SK-N-MC (cell line): Measurements from ENCODE around the gene CKAP2.

Experiments
- EZH2 ChIP-seq: fragments of 200-600 bp; sonication (generic); IDR thresholded peaks from one replicate; pipeline ENCODE4 v1.6.1; 2017; ENCODE audit warnings: antibody characterized with exemption
- FOXP2 ChIP-seq: optimal IDR thresholded peaks from 2 replicates; pipeline ENCODE3; 2011; ENCODE audit warnings: mild to moderate bottlenecking, moderate library complexity; ENCODE audit not compliant: insufficient read depth; ENCODE audit errors: extremely low read length, control extremely low read depth
- POLR2AphosphoS5 ChIP-seq: IDR thresholded peaks from 2 replicates; pipeline ENCODE4 v1.6.1; 2012; ENCODE audit warnings: mild to moderate bottlenecking, low read depth, low read length, borderline replicate concordance

DNA sequence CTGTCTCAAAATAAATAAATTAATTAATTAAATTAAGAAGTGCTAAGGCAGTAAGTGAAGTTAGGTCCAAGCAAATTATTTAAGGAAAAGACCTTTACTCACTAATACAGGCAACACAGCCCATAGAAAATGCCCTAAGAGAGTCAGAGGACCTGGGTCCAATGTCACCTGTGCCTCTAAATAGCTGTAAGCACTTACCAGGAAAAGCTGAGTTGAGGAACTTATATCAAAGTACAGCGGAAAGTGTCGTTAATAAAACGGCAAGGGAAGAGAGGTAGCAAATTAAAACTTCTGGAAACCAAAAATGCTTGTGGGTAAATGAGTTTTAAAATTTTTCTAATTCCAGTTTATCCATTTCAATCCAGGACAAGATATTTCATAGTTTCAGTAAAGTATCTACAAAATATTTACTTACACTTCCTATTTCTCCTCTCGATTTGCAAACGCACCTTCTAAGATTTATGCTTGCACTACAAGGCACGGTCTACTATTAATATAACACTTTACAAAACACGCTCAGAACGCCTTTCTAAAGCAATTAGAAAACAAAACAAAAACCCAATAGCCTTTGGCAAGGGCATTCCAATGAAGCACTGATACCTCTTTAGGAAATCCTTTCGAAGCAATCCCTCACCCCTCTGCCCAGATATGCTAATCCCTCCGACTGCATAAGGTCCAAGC, 5.8 kb upstream of the CKAP2 start:
- TF ChIP-seq FOXP2, result no peak
- no peak for TF ChIP-seq POLR2AphosphoS5
- TF ChIP-seq EZH2, result no peak
